Thyroid gland (tissue), 4 donors: ENCODE data around the gene THTPA. TPM values are rescaled to one million over a fixed set of nuclear protein-coding genes. Genes with fewer than 3 reads are reported as not detected.

Experiments
- DNase-seq, 2 donors: peaks; one replicate each; pipeline ENCODE4 v3.0.0-alpha.2; 2019
- H3K27ac ChIP-seq, 3 donors: fragments of 200-600 bp; sonication (generic); 1 replicate in 2 of 3; 2 replicates in 1 of 3; pipeline ENCODE4 v1.5.1; 2016 to 2019; ENCODE audit warnings: mild to moderate bottlenecking in 1 of 3, moderate library complexity in 1 of 3
- H3K27me3 ChIP-seq: fragments of 200-600 bp; sonication (generic); one replicate; pipeline ENCODE4 v1.5.1; 2019
- H3K36me3 ChIP-seq, 2 donors: fragments of 200-600 bp; sonication (generic); one replicate each; pipeline ENCODE4 v1.5.1; 2016 to 2019
- H3K4me1 ChIP-seq, 2 donors: fragments of 200-600 bp; sonication (generic); one replicate each; pipeline ENCODE4 v1.5.1; 2017 to 2019
- H3K4me3 ChIP-seq, 3 donors: fragments of 200-600 bp; sonication (generic); replicated peaks in 1 of 3; 1 replicate in 2 of 3; 2 replicates in 1 of 3; pipeline ENCODE4 v1.5.1; 2016; ENCODE audit warnings: mild to moderate bottlenecking in 1 of 3
- H3K9me3 ChIP-seq: fragments of 200-600 bp; sonication (generic); one replicate; pipeline ENCODE4 v1.5.1; 2017
- POLR2A ChIP-seq, 2 donors: fragments of 450-650 bp; IDR thresholded peaks; one replicate each; pipeline ENCODE4 v1.6.1; 2017; ENCODE audit warnings: antibody characterized with exemption in 2 of 2, mild to moderate bottlenecking in 2 of 2, moderate library complexity in 1 of 2
- WGBS, 2 donors: methylation state at CpG; one replicate each; pipeline ENCODE4 v1.1.5; 2017; 5-methylcytosine and 5-hydroxymethylcytosine counted together
- intact Hi-C: fragments of 100-400 bp; cut with DNase I; formaldehyde crosslinking; loops from one replicate; pipeline ENCODE4 v1.15.1; 2023
- total RNA-seq, 4 donors: library from RNA; depleted of rRNA; stranded (reverse); fragments of >200 nt; gene quantifications; one replicate each; pipeline ENCODE4 v1.2.3, GENCODE V29; 2016
- TF ChIP-seq, protein P1 (sequence below), 6 experiments: fragments of 200-600 bp in 3 of 6; fragments of 450-650 bp in 3 of 6; sonication (generic) in 3 of 6; IDR thresholded peaks; one replicate each; pipeline ENCODE4 v1.5.1; 2016 to 2019; ENCODE audit warnings: antibody characterized with exemption in 6 of 6, mild to moderate bottlenecking in 2 of 6, inconsistent platforms in 1 of 6, moderate library complexity in 1 of 6

THTPA gene
- total RNA-seq, 4 donors from 2014 or later, result 15.3 to 48.1 (median 28.3) TPM

DNA sequence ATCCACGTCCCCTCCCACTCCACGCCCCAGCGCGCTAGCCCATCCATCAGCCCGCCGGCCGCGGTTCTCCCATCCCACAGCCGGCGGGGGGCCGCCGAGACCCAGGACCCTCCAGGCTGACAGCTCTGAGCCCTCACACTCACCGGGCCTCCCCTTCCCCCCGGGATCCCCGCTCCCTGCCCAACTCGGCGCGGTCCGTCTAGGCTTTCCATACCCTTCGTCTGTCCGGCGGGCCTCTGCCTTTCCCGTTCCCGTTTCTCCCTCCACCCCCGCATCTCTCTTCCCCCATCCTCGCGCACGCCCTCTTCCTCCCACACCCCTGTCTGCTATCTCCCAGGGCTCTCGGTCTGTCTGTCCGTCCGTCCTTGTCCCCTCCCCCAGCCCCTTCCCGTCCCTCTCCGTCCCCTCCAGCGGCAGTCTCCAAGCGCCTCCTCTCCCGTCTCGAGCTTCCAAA lies 5.2 kb upstream of the THTPA start:
- peak overlapping the region; percentile 23 to 68 (median 56) for H3K4me3 ChIP-seq
- H3K4me1 ChIP-seq, result peaks cover 13 to 16% of the 10 kb centered on the region in 2 donors
- DNase-seq, result no peak
- no peaks in the 10 kb centered on the region for H3K36me3 ChIP-seq
- intact Hi-C loops, result no loop called here
- H3K27me3 ChIP-seq, result no peaks in the 10 kb centered on the region
- H3K27ac ChIP-seq, result no peak overlapping the region
- no peaks in the 10 kb centered on the region for H3K9me3 ChIP-seq
- TF ChIP-seq, protein P1, sequence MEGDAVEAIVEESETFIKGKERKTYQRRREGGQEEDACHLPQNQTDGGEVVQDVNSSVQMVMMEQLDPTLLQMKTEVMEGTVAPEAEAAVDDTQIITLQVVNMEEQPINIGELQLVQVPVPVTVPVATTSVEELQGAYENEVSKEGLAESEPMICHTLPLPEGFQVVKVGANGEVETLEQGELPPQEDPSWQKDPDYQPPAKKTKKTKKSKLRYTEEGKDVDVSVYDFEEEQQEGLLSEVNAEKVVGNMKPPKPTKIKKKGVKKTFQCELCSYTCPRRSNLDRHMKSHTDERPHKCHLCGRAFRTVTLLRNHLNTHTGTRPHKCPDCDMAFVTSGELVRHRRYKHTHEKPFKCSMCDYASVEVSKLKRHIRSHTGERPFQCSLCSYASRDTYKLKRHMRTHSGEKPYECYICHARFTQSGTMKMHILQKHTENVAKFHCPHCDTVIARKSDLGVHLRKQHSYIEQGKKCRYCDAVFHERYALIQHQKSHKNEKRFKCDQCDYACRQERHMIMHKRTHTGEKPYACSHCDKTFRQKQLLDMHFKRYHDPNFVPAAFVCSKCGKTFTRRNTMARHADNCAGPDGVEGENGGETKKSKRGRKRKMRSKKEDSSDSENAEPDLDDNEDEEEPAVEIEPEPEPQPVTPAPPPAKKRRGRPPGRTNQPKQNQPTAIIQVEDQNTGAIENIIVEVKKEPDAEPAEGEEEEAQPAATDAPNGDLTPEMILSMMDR (IDR thresholded peaks at IDR 0.05), result no peak
- TF ChIP-seq POLR2A (IDR thresholded peaks at IDR 0.05), result no peak
- WGBS, 2 donors, result 1 to 2% methylated on average over 37 of the region's 37 CpGs

DNA sequence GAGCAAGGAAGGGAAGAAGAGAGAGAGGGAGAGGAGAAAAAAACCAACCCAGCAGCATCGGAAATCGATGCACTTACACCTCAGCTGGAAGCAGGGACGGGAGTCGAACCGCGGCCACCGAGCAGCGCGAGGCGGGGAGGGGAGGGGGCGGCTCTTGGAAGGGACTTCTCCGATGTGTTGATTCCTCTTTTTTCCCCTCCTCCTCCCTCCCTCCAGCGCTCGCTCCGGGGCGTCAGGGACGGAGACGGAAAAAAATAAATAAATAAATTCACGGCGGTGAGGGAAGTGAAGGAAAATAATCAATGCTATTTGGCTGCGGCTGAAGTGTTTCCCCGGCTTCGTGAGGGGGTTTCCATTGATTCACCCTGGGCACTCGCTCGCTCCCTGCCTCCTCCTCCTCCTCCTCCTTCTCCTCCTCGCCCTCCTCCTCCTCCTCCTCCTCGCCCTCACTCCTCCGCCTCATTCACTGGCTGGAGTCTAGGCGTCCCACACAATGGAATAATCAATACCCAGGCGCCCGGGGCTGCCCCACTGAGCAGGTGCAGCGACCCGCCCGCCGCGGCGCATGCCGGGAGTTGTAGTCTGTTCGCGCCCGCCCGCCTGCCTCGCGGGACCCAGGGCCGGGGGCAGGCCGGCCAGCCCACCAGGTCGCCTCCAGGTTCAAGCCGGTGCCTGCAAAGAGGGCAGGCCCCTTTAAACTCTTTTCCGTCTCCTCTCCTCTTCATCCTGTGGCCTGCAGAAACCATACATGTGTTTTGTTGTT lies 4.6 kb upstream of the THTPA start, which contains the start of gene ZFHX2:
Gene ZFHX2 (minus strand): TSS at position 500 of the 763 bp plus-strand sequence. CDS start 16,440 bp downstream, outside the sequence.
- Histone ChIP-seq H3K36me3 (no peaks in the 10 kb centered on the region), H3K9me3 (no peaks in the 10 kb centered on the region), H3K4me1 (peaks cover 14 to 17% of the 10 kb centered on the region in 2 donors), H3K27ac (peak within 1 kb of the TSS; percentile 17 to 49 (median 45)), H3K27me3 (no peaks in the 10 kb centered on the region), H3K4me3 (peak within 1 kb of the TSS; percentile 23 to 68 (median 56))
- WGBS, 2 donors, result 1% methylated on average over 48 to 49 of the region's 49 CpGs
- intact Hi-C loops, result no loop called here
- peak; percentile 75 to 77 for DNase-seq
- peak in 1 of 2 donors; percentile 49 for TF ChIP-seq POLR2A (IDR thresholded peaks at IDR 0.05)
- TF ChIP-seq, protein P1 (IDR thresholded peaks at IDR 0.05), result no peak

DNA sequence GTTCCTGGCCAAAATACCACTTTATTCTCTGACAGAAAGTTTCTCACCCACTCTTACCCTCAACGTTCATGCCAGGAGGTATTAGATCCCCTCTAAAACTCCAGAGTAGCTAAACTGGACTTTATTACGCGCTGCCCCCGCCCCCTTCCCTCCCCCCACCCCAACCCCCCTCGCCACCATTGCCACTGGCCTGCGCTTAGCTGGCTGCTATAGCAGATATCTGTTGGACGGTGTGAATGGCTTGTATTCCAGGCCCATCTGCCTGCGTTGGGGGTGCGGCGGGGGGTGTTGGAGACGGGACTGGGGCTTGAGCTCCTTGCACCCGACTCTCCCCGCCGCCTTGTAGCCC lies 564 bp upstream of the THTPA start:
- TF ChIP-seq, protein P1 (IDR thresholded peaks at IDR 0.05), result no peak
- no peak for TF ChIP-seq POLR2A (IDR thresholded peaks at IDR 0.05)
- Histone ChIP-seq H3K27me3 (no peaks in the 10 kb centered on the region), H3K4me3 (peak overlapping the region; percentile 65 to 71 (median 70)), H3K4me1 (peaks cover 20 to 24% of the 10 kb centered on the region in 2 donors), H3K9me3 (no peaks in the 10 kb centered on the region), H3K27ac (peak overlapping the region; percentile 93 to 97 (median 97)), H3K36me3 (peaks cover 6 to 13% of the 10 kb centered on the region in 2 donors)
- WGBS, 2 donors, result 3 to 5% methylated on average over 7 to 10 of the region's 14 CpGs
- intact Hi-C loops, result no loop called here
- DNase-seq, result no peak

DNA sequence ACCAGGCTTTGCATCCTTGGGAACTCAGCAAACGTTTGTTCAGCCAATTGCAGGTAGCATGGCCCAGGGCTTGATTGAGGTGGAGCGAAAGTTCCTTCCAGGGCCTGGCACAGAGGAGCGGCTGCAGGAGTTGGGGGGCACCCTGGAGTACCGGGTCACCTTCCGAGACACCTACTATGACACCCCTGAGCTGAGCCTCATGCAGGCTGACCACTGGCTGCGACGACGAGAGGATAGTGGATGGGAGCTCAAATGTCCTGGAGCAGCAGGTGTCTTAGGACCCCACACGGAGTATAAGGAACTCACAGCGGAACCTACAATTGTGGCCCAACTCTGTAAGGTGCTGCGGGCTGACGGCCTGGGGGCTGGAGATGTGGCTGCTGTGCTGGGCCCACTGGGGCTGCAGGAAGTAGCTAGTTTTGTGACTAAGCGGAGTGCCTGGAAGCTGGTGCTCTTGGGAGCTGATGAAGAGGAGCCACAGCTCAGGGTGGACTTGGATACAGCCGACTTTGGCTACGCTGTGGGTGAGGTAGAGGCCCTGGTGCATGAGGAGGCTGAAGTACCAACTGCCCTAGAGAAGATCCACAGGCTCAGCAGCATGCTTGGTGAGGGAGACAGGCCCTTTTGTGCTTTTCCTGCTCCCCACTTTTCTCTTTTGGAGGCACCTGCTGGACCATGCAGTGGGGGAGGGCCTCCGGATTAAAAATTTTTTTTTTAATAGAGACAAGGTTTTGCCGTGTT lies 799 bp downstream of the THTPA start:
- no peak for TF ChIP-seq POLR2A (IDR thresholded peaks at IDR 0.05)
- TF ChIP-seq, protein P1 (IDR thresholded peaks at IDR 0.05), result no peak
- Histone ChIP-seq H3K4me3 (peak overlapping the region; percentile 65 to 71 (median 70)), H3K9me3 (no peaks in the 10 kb centered on the region), H3K27me3 (no peaks in the 10 kb centered on the region), H3K36me3 (peaks cover 9 to 21% of the 10 kb centered on the region in 2 donors), H3K27ac (peak overlapping the region; percentile 93 to 97 (median 97)), H3K4me1 (peaks cover 15 to 19% of the 10 kb centered on the region in 2 donors)
- WGBS, 2 donors, result 43 to 45% methylated on average over 14 to 17 of the region's 17 CpGs
- DNase-seq, result no peak
- intact Hi-C loops, result no loop called here
